Heart left ventricle (tissue), 16 donors: ENCODE results near the gene RANBP3. TPM values are rescaled to one million over a fixed set of nuclear protein-coding genes. Genes with fewer than 3 reads are reported as not detected.

ENCODE experiments used
- ATAC-seq, 4 donors: fragments of 200-7000 bp; cut with Tn5 transposase; one replicate each; pipeline ENCODE4 v1.9.1; 2020 to 2022; ENCODE audit warnings: moderate library complexity in 4 of 4, mild to moderate bottlenecking in 3 of 4, moderate number of reproducible peaks in 1 of 4
- DNase-seq, 5 donors: peaks; one replicate each; pipeline ENCODE4 v3.0.0-alpha.2; 2020
- H3K27ac ChIP-seq, 12 donors: fragments of 200-600 bp; sonication (generic) in 4 of 12; one replicate each; pipeline versions ENCODE4 v1.5.0 to v1.8.0; 2016 to 2022; ENCODE audit warnings: mild to moderate bottlenecking in 2 of 12
- H3K27me3 ChIP-seq, 9 donors: fragments of 200-600 bp; sonication (generic) in 2 of 9; one replicate each; pipeline versions ENCODE4 v1.5.1 to v1.8.0; 2016 to 2022; ENCODE audit warnings: mild to moderate bottlenecking in 3 of 9
- H3K36me3 ChIP-seq, 9 donors: fragments of 200-600 bp; sonication (generic) in 2 of 9; one replicate each; pipeline versions ENCODE4 v1.5.0 to v1.8.0; 2018 to 2022; ENCODE audit warnings: mild to moderate bottlenecking in 2 of 9
- H3K4me1 ChIP-seq, 12 donors: fragments of 200-600 bp; sonication (generic) in 4 of 12; one replicate each; pipeline versions ENCODE4 v1.5.0 to v1.8.0; 2016 to 2022; ENCODE audit warnings: mild to moderate bottlenecking in 3 of 12
- H3K4me3 ChIP-seq, 12 donors: fragments of 200-600 bp; sonication (generic) in 4 of 12; one replicate each; pipeline versions ENCODE4 v1.5.0 to v1.8.0; 2017 to 2022; ENCODE audit warnings: mild to moderate bottlenecking in 9 of 12, moderate library complexity in 4 of 12
- H3K9me3 ChIP-seq, 12 donors: fragments of 200-600 bp; sonication (generic) in 4 of 12; one replicate each; pipeline versions ENCODE4 v1.5.0 to v1.8.0; 2016 to 2022; ENCODE audit warnings: mild to moderate bottlenecking in 1 of 12
- CTCF ChIP-seq, 12 donors: fragments of 200-600 bp; sonication (generic) in 4 of 12; IDR thresholded peaks; one replicate each; pipeline versions ENCODE4 v1.5.0 to v1.8.0; 2018 to 2022; ENCODE audit warnings: antibody characterized with exemption in 12 of 12, mild to moderate bottlenecking in 5 of 12
- POLR2A ChIP-seq, 2 donors: fragments of 450-650 bp; IDR thresholded peaks; one replicate each; pipeline ENCODE4 v1.6.1; 2017; ENCODE audit warnings: antibody characterized with exemption in 2 of 2, mild to moderate bottlenecking in 2 of 2, moderate library complexity in 2 of 2
- WGBS, 4 donors: extraction: QIAGEN DNeasy Blood & Tissue Kit in 2 of 4; methylation state at CpG; one replicate each; pipeline versions ENCODE4 v1.1.5 to v1.1.7; 2013 to 2018; 5-methylcytosine and 5-hydroxymethylcytosine counted together
- intact Hi-C, 10 donors: fragments of 100-400 bp; cut with DNase I; formaldehyde crosslinking; loops; one replicate each; pipeline versions ENCODE4 v1.11.1 to v1.14.2; 2022
- polyA plus RNA-seq, 2 donors: library from polyadenylated mRNA; stranded (reverse); fragments of 200-250 nt; gene quantifications; one replicate each; pipeline ENCODE4 v1.2.3, GENCODE V29; 2013
- total RNA-seq, 9 donors: library from RNA; depleted of rRNA in 2 of 9; stranded (reverse); fragments of >200 nt in 2 of 9; fragmentation: NEBNext Ultra II Directional in 3 of 9; extraction: Animal tissue kit (Norgen Biotek cat#: 25700) in 3 of 9; gene quantifications; one replicate each; pipeline versions ENCODE4 v1.1.0 to v1.2.4, GENCODE V29; 2016 to 2023
- donor health status: ischemic (EF 13 %, LVEDD 7.1; RV severe dilation, severe dysfunction).
- donor health status: healthy with polysubstance abuse.
- donor health status: DM: no; HTN: yes; CAD: no.
- donor health status: DM: no; HTN: no; CAD: no.
- donor health status: ischemic (EF 25% LVEDD 6.9; RV normal size, moderate dysfunction).
- donor health status: ischemic (EF 25% LVEDD 5.7; RV mildly dilated, moderate dysfunction).
- donor health status: healthy.
- donor health status: DM: yes; HTN: yes; CAD: no.
- donor health status: ischemic (EF 35%, LVEDD 5.7; RV mildly dilated, moderate dysfunction).
- donor health status: nonischemic (EF 11% LVEDD 7.7; RV severe dilation, severe dysfunction).
- donor health status: DM: yes; HTN: yes; CAD: no.
- donor health status: PGD.
- donor health status: ischemic (EF 29% LVEDD 5.4; RV normal size, mild dysfunction).
- donor health status: nonischemic (EF 23%, LVEDD 6.1; RV moderate dilation, normal function).

Gene RANBP3
- total and polyA plus RNA-seq, 11 donors = 29.4 to 80.7 (median 58.0) TPM

GRCh38 chr19:5984600-5984999 is 6.7 kb upstream of the RANBP3 start:
- no peaks in the 10 kb centered on the region for H3K27me3 ChIP-seq
- WGBS, 4 donors = 57 to 73% (median 67%) methylated on average over 4 of the region's 4 CpGs
- DNase-seq = peak in 1 of 5 donors; percentile 10
- peaks cover 0 to 25% (median 10%) of the 10 kb centered on the region in 12 donors for H3K4me1 ChIP-seq
- ATAC-seq = no peak
- no peak for TF ChIP-seq CTCF (IDR thresholded peaks at IDR 0.05)
- TF ChIP-seq POLR2A (IDR thresholded peaks at IDR 0.05) = no peak
- H3K9me3 ChIP-seq = no peaks in the 10 kb centered on the region
- H3K36me3 ChIP-seq = no peaks in the 10 kb centered on the region
- intact Hi-C loops = loop anchor here in 1 of 10 donors (10.0 kb wide), 1 partner anchor 140 kb away; no protein-coding TSS in a partner anchor
- no peak overlapping the region for H3K4me3 ChIP-seq
- H3K27ac ChIP-seq = no peak overlapping the region

- DNase-seq = peak in 1 of 5 donors; percentile 27
- Histone ChIP-seq H3K9me3 (no peaks in the 10 kb centered on the region), H3K36me3 (no peaks in the 10 kb centered on the region), H3K4me3 (no peak overlapping the region), H3K27ac (peak overlapping the region in 1 of 12 donors; percentile 2), H3K4me1 (peaks cover 0 to 37% (median 16%) of the 10 kb centered on the region in 12 donors), H3K27me3 (no peaks in the 10 kb centered on the region)
- WGBS, 4 donors = 64 to 76% (median 65%) methylated on average over 13 to 14 of the region's 14 CpGs
- no peak for TF ChIP-seq CTCF (IDR thresholded peaks at IDR 0.05)
- no peak for TF ChIP-seq POLR2A (IDR thresholded peaks at IDR 0.05)
- no peak for ATAC-seq
- intact Hi-C loops = loop anchor here in 1 of 10 donors (10.0 kb wide), 1 partner anchor 141 kb away; no protein-coding TSS in a partner anchor
Observed at GRCh38 chr19:5983367-5983955, 5.5 kb upstream of the RANBP3 start.

- Histone ChIP-seq H3K27me3 (no peaks in the 10 kb centered on the region), H3K4me3 (peak overlapping the region; percentile 27 to 100 (median 89)), H3K27ac (peak overlapping the region in 11 of 12 donors; percentile 77 to 95 (median 91)), H3K36me3 (peaks cover 0 to 19% (median 0%) of the 10 kb centered on the region in 9 donors), H3K4me1 (peaks cover 10 to 57% (median 42%) of the 10 kb centered on the region in 12 donors), H3K9me3 (no peaks in the 10 kb centered on the region)
- TF ChIP-seq CTCF (IDR thresholded peaks at IDR 0.05) = no peak
- no peak for TF ChIP-seq POLR2A (IDR thresholded peaks at IDR 0.05)
- ATAC-seq = peak in 2 of 4 donors; percentile 0
- intact Hi-C loops = loop anchor here in 3 of 10 donors (2.0 to 10.0 kb wide), 5 partner anchors 74 to 177 kb away; partner anchors contain the start of genes VMAC (in 3 of the 3), NDUFA11 (in 2 of the 3) and NRTN (in 1 of the 3)
- 41 to 60% (median 44%) methylated on average over 20 to 33 of the region's 33 CpGs for WGBS, 4 donors
- DNase-seq = no peak
Observed at GRCh38 chr19:5978606-5979552, 939 bp upstream of the RANBP3 start.
